Smooth muscle cell (in vitro differentiated cells): ENCODE results near the gene WNT9B. TPM values are rescaled to one million over a fixed set of nuclear protein-coding genes. Genes with fewer than 3 reads are reported as not detected.

Experiments used
- DNase-seq: peaks from one replicate; lab custom pipeline; 2025; ENCODE audit not compliant: unreplicated experiment; lab: John Stamatoyannopoulos, UW
- H2AFZ ChIP-seq: fragments of 200-600 bp; sonication (generic); 2 replicates; pipeline ENCODE4 v1.6.0; 2016; ENCODE audit warnings: antibody characterized with exemption, low read depth, mild to moderate bottlenecking
- H3F3A ChIP-seq: fragments of 200-600 bp; sonication (generic); 2 replicates; pipeline ENCODE4 v1.6.0; 2017; ENCODE audit warnings: antibody characterized with exemption, low read depth
- H3K27ac ChIP-seq: fragments of 200-600 bp; sonication (generic); 2 replicates; pipeline ENCODE4 v1.5.1; 2016; ENCODE audit warnings: low read depth, mild to moderate bottlenecking
- H3K27me3 ChIP-seq: fragments of 200-600 bp; sonication (generic); 2 replicates; pipeline ENCODE4 v1.6.1; 2016; ENCODE audit warnings: low read depth, mild to moderate bottlenecking
- H3K36me3 ChIP-seq: fragments of 200-600 bp; sonication (generic); 2 replicates; pipeline ENCODE4 v1.5.1; 2016; ENCODE audit warnings: low read depth
- H3K4me1 ChIP-seq: fragments of 200-600 bp; sonication (generic); 2 replicates; pipeline ENCODE4 v1.5.1; 2016; ENCODE audit warnings: low read depth
- H3K4me2 ChIP-seq: fragments of 200-600 bp; sonication (generic); 2 replicates; pipeline ENCODE4 v1.6.0; 2016; ENCODE audit warnings: mild to moderate bottlenecking
- H3K4me3 ChIP-seq: fragments of 200-600 bp; sonication (generic); 2 replicates; pipeline ENCODE4 v1.5.1; 2016; ENCODE audit warnings: mild to moderate bottlenecking
- H3K79me2 ChIP-seq: fragments of 200-600 bp; sonication (generic); 2 replicates; pipeline ENCODE4 v1.6.0; 2016; ENCODE audit warnings: low read depth, mild to moderate bottlenecking
- H3K9ac ChIP-seq: fragments of 200-600 bp; sonication (generic); 2 replicates; pipeline ENCODE4 v1.6.0; 2016; ENCODE audit warnings: low read depth
- H3K9me3 ChIP-seq: fragments of 200-600 bp; sonication (generic); replicated peaks from 2 replicates; pipeline ENCODE4 v1.5.1; 2016; ENCODE audit warnings: low read depth
- H4K20me1 ChIP-seq: fragments of 200-600 bp; sonication (generic); 2 replicates; pipeline ENCODE4 v1.6.0; 2016; ENCODE audit warnings: low read depth
- CTCF ChIP-seq: fragments of 200-600 bp; sonication (generic); IDR thresholded peaks from 2 replicates; pipeline ENCODE4 v1.5.1; 2017; ENCODE audit warnings: borderline replicate concordance, mild to moderate bottlenecking, antibody characterized with exemption; ENCODE audit not compliant: insufficient read depth, poor library complexity, severe bottlenecking
- WGBS: methylation state at CpG from one replicate; pipeline ENCODE4 v1.1.7; 2016; ENCODE audit warnings: low lambda C conversion rate; 5-methylcytosine and 5-hydroxymethylcytosine counted together
- polyA plus RNA-seq: library from polyadenylated mRNA; unstranded; fragments of >200 nt; fragmentation: Nextera tagmentation; extraction: Ambion mirVana; gene quantifications from 2 replicates; pipeline ENCODE4 v1.2.1, GENCODE V29; 2016
- total RNA-seq: library from RNA; depleted of rRNA; stranded (reverse); fragments of >200 nt; gene quantifications from 2 replicates; pipeline ENCODE4 v1.2.3, GENCODE V29; 2014

Gene WNT9B
- total RNA-seq, result 0.72 TPM in 1 of 2 replicates, not detected in the other
- not detected in 2 replicates for polyA plus RNA-seq

DNA sequence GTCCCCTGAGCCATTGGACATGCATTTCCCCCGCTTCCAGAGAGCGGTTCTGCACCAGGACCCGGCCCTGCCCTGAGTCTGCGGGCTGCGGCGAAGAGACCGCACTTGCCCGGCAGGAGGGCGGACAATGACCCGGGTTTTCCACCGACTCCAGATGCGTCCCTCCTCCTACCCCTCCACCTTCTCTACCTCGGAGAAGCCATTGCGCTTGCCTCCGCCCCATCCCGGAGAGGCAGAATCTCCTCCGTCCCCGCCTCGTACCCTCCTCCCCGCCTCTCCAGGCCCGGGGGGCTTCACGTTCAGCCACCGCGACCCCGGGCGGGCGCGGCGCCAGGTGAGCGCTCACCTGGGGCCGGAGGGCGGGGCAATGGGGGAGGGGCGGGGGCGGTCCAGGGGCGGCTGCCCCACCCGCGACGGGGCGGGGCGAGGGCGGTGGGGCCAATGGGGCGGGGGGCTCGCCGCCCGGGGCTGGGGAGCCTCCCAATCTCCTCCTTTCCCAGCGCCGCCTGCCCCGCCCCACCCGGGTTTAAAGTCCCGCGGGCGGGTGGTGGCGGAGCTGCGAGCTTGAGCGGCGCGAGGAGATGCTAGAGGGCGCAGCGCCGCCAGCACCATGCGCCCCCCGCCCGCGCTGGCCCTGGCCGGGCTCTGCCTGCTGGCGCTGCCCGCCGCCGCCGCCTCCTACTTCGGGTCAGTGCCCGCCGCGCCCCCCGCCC lies at the start of gene WNT9B:
WNT9B (plus strand) TSS at position 555 of the 713 bp plus-strand sequence; CDS start at position 611, 56 bp downstream.
- H2AFZ ChIP-seq, result peak within 1 kb of the TSS; percentile 69
- 2% methylated on average over 18 of the region's 75 CpGs for WGBS

GRCh38 chr17:46802800-46803199 lies 48.6 kb upstream of the WNT9B start:
- no peak for TF ChIP-seq CTCF
- Histone ChIP-seq H3K36me3 (no peaks in the 10 kb centered on the region), H3K27ac (no peak overlapping the region), H2AFZ (no peak overlapping the region), H3K4me1 (no peaks in the 10 kb centered on the region), H3K79me2 (no peaks in the 10 kb centered on the region), H3K9me3 (no peaks in the 10 kb centered on the region), H3F3A (no peaks in the 10 kb centered on the region), H3K9ac (no peak overlapping the region), H4K20me1 (no peaks in the 10 kb centered on the region), H3K4me2 (no peak overlapping the region), H3K4me3 (no peak overlapping the region), H3K27me3 (no peaks in the 10 kb centered on the region)
- DNase-seq, result no peak
- whole genome bisulfite sequencing, result 80% methylated on average over 7 of the region's 7 CpGs

More for the DNA sequence above, at the start of gene WNT9B:
- DNase-seq, result no peak
- H4K20me1 ChIP-seq, result no peaks in the 10 kb centered on the region
- peaks cover 33% of the 10 kb centered on the region for H3K27me3 ChIP-seq
- H3K9ac ChIP-seq, result no peak within 1 kb of the TSS
- no peaks in the 10 kb centered on the region for H3K9me3 ChIP-seq
- no peak for TF ChIP-seq CTCF
- no peaks in the 10 kb centered on the region for H3K4me1 ChIP-seq
- no peaks in the 10 kb centered on the region for H3F3A ChIP-seq
- H3K27ac ChIP-seq, result no peak within 1 kb of the TSS
- no peaks in the 10 kb centered on the region for H3K36me3 ChIP-seq
- peak within 1 kb of the TSS; percentile 56 for H3K4me3 ChIP-seq
- peak within 1 kb of the TSS; percentile 92 for H3K4me2 ChIP-seq
- H3K79me2 ChIP-seq, result no peaks in the 10 kb centered on the region

- H3K79me2 ChIP-seq, result no peaks in the 10 kb centered on the region
- no peak overlapping the region for H3K27ac ChIP-seq
- H3K4me3 ChIP-seq, result no peak overlapping the region
- H3K4me2 ChIP-seq, result no peak overlapping the region
- 90% methylated on average over 5 of the region's 5 CpGs for WGBS
- no peaks in the 10 kb centered on the region for H3F3A ChIP-seq
- H3K9me3 ChIP-seq, result no peaks in the 10 kb centered on the region
- H3K27me3 ChIP-seq, result no peaks in the 10 kb centered on the region
- no peak for DNase-seq
- H2AFZ ChIP-seq, result no peak overlapping the region
- H3K9ac ChIP-seq, result no peak overlapping the region
- no peaks in the 10 kb centered on the region for H4K20me1 ChIP-seq
- H3K4me1 ChIP-seq, result no peaks in the 10 kb centered on the region
- TF ChIP-seq CTCF, result no peak
- H3K36me3 ChIP-seq, result no peaks in the 10 kb centered on the region
Observed at GRCh38 chr17:46803544-46803943, 47.8 kb upstream of the WNT9B start.

DNA sequence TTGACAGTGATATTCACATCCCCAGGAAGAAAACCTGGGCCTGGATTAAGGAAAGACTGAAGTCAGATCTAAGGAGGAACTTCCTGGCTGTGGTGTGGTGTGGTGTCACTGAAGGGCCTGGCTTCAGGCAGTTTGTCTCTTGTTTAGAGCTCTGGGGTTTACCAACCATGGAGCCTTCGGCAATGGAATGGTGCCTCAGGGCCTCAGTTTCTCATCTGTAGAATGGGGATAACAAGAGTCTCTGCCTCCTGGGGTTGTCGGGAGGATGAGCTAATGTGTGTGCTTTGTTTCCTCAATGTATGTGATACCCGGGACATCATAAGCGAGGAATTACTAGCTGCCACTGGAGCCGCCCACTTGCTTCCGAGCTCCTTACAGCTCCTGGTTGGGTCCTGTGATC lies 45.6 kb upstream of the WNT9B start:
- Histone ChIP-seq H3K9me3 (no peaks in the 10 kb centered on the region), H3K27ac (no peak overlapping the region)
- WGBS, result 94% methylated on average over 6 of the region's 6 CpGs

More for the DNA sequence above, 45.6 kb upstream of the WNT9B start:
- TF ChIP-seq CTCF, result no peak
- no peaks in the 10 kb centered on the region for H4K20me1 ChIP-seq
- no peaks in the 10 kb centered on the region for H3K36me3 ChIP-seq
- H3K27me3 ChIP-seq, result no peaks in the 10 kb centered on the region
- H3K4me3 ChIP-seq, result no peak overlapping the region
- H2AFZ ChIP-seq, result no peak overlapping the region
- DNase-seq, result no peak
- H3K4me2 ChIP-seq, result no peak overlapping the region
- no peaks in the 10 kb centered on the region for H3F3A ChIP-seq
- H3K9ac ChIP-seq, result no peak overlapping the region
- H3K79me2 ChIP-seq, result no peaks in the 10 kb centered on the region
- no peaks in the 10 kb centered on the region for H3K4me1 ChIP-seq
